Body of pancreas (tissue), 4 donors: ENCODE results near the gene TNRC18. TPM values are rescaled to one million over a fixed set of nuclear protein-coding genes. Genes with fewer than 3 reads are reported as not detected.

Experiments
- ATAC-seq: fragments of 150-250 bp; one replicate; pipeline ENCODE4 v1.9.1; 2016
- DNase-seq, 4 donors: peaks; one replicate each; pipeline ENCODE4 v3.0.0-alpha.2; 2019
- H3K27ac ChIP-seq, 4 donors: fragments of 200-600 bp; sonication (generic); 1 replicate in 3 of 4; 2 replicates in 1 of 4; pipeline versions ENCODE4 v1.5.1 to v1.6.1; 2016 to 2019; ENCODE audit warnings: mild to moderate bottlenecking in 1 of 4, mixed read lengths in 1 of 4, moderate library complexity in 1 of 4
- H3K27me3 ChIP-seq, 2 donors: fragments of 200-600 bp; sonication (generic); one replicate each; pipeline ENCODE4 v1.6.0; 2016; ENCODE audit warnings: mild to moderate bottlenecking in 1 of 2
- H3K36me3 ChIP-seq, 2 donors: fragments of 200-600 bp; sonication (generic); replicated peaks in 1 of 2; 2 replicates each; pipeline ENCODE4 v1.5.1; 2016; ENCODE audit warnings: low read depth in 2 of 2; ENCODE audit not compliant: insufficient read depth in 1 of 2
- H3K4me1 ChIP-seq: fragments of 200-600 bp; sonication (generic); one replicate; pipeline ENCODE4 v1.6.0; 2016
- H3K4me3 ChIP-seq, 2 donors: fragments of 200-600 bp; sonication (generic); 1 replicate in 1 of 2; 2 replicates in 1 of 2; pipeline ENCODE4 v1.5.1; 2016 to 2019
- H3K9me3 ChIP-seq, 3 donors: fragments of 200-600 bp; sonication (generic); 1 replicate in 2 of 3; 2 replicates in 1 of 3; pipeline ENCODE4 v1.5.1; 2016
- CTCF ChIP-seq, 7 experiments: fragments of 450-650 bp in 4 of 7; fragments of 200-600 bp in 3 of 7; sonication (generic) in 3 of 7; IDR thresholded peaks; one replicate each; pipeline ENCODE4 v1.5.1; 2016 to 2019; ENCODE audit warnings: antibody characterized with exemption in 7 of 7
- POLR2A ChIP-seq, 3 donors: fragments of 450-650 bp; IDR thresholded peaks; one replicate each; pipeline ENCODE4 v1.6.1; 2016; ENCODE audit warnings: antibody characterized with exemption in 3 of 3, mild to moderate bottlenecking in 2 of 3
- WGBS, 2 donors: methylation state at CpG; one replicate each; pipeline ENCODE4 v1.1.5; 2017; 5-methylcytosine and 5-hydroxymethylcytosine counted together
- intact Hi-C: fragments of 100-400 bp; cut with DNase I; formaldehyde crosslinking; loops from one replicate; pipeline ENCODE4 v1.15.1; 2023
- total RNA-seq, 2 donors: library from RNA; depleted of rRNA; stranded (reverse); fragments of >200 nt; gene quantifications; one replicate each; pipeline ENCODE4 v1.1.0, GENCODE V29; 2016

TNRC18 gene
- total RNA-seq, 2 donors from 2014 or later, result 87.9 to 201 TPM

- Histone ChIP-seq H3K36me3 (peaks cover 3 to 5% of the 10 kb centered on the region in 2 donors), H3K27ac (no peak overlapping the region), H3K9me3 (no peaks in the 10 kb centered on the region), H3K27me3 (no peaks in the 10 kb centered on the region), H3K4me1 (peaks cover 11% of the 10 kb centered on the region), H3K4me3 (no peak overlapping the region)
- DNase-seq (no peak), ATAC-seq (no peak)
- WGBS, 2 donors, result 85 to 87% methylated on average over 2 to 29 of the region's 33 CpGs
- intact Hi-C loops, result loop anchor here (5.0 kb wide), 1 partner anchor 268 kb away; no protein-coding TSS in a partner anchor
- TF ChIP-seq CTCF (IDR thresholded peaks at IDR 0.05) (no peak), POLR2A (IDR thresholded peaks at IDR 0.05) (no peak)
Observed at GRCh38 chr7:5394264-5395105, 29.1 kb downstream of the TNRC18 start.

GRCh38 chr7:5393748-5394147, 29.9 kb downstream of the TNRC18 start:
- Histone ChIP-seq H3K27me3 (no peaks in the 10 kb centered on the region), H3K4me3 (no peak overlapping the region), H3K27ac (no peak overlapping the region), H3K36me3 (peaks cover 3 to 5% of the 10 kb centered on the region in 2 donors), H3K9me3 (no peaks in the 10 kb centered on the region), H3K4me1 (peaks cover 11% of the 10 kb centered on the region)
- no peak for TF ChIP-seq CTCF (IDR thresholded peaks at IDR 0.05)
- no peak for TF ChIP-seq POLR2A (IDR thresholded peaks at IDR 0.05)
- WGBS, 2 donors, result 89 to 92% methylated on average over 8 of the region's 8 CpGs
- intact Hi-C loops, result no loop called here
- ATAC-seq (no peak), DNase-seq (no peak)

- Histone ChIP-seq H3K36me3 (peaks cover 3 to 5% of the 10 kb centered on the region in 2 donors), H3K4me1 (peaks cover 11% of the 10 kb centered on the region)
Observed at GRCh38 chr7:5393328-5393727, 30.3 kb downstream of the TNRC18 start.

GRCh38 chr7:5390918-5391317, 32.7 kb downstream of the TNRC18 start:
- no peak overlapping the region for H3K27ac ChIP-seq

More at GRCh38 chr7:5393328-5393727, 30.3 kb downstream of the TNRC18 start:
- Histone ChIP-seq H3K4me3 (no peak overlapping the region), H3K9me3 (no peaks in the 10 kb centered on the region), H3K27ac (no peak overlapping the region), H3K27me3 (no peaks in the 10 kb centered on the region)
- TF ChIP-seq POLR2A (IDR thresholded peaks at IDR 0.05), result no peak
- no peak for TF ChIP-seq CTCF (IDR thresholded peaks at IDR 0.05)
- intact Hi-C loops, result no loop called here
- no peak for ATAC-seq
- 80 to 90% methylated on average over 3 to 9 of the region's 9 CpGs for WGBS, 2 donors
- DNase-seq, result no peak

More at GRCh38 chr7:5390918-5391317, 32.7 kb downstream of the TNRC18 start:
- ATAC-seq (no peak), DNase-seq (no peak)
- intact Hi-C loops, result no loop called here
- Histone ChIP-seq H3K4me1 (no peaks in the 10 kb centered on the region), H3K4me3 (no peak overlapping the region), H3K9me3 (no peaks in the 10 kb centered on the region), H3K36me3 (peaks cover 10 to 11% of the 10 kb centered on the region in 2 donors), H3K27me3 (no peaks in the 10 kb centered on the region)
- TF ChIP-seq CTCF (IDR thresholded peaks at IDR 0.05) (no peak), POLR2A (IDR thresholded peaks at IDR 0.05) (no peak)
- WGBS, 2 donors, result 84 to 85% methylated on average over 7 of the region's 7 CpGs
